HG03354 (cell line): ENCODE data around the gene TMED5.
"Not testable (repeated sequence)": the region's sequence is repeated elsewhere in the genome, so short reads cannot be mapped to it uniquely, and the experiment has no call there.

Experiments used
- ATAC-seq: cut with Tn5 transposase; IDR thresholded peaks from one replicate; pipeline ENCODE4 v1.9.1; 2021; ENCODE audit warnings: mild to moderate bottlenecking; ENCODE audit not compliant: unreplicated experiment, poor library complexity, severe bottlenecking

TMED5 gene

DNA sequence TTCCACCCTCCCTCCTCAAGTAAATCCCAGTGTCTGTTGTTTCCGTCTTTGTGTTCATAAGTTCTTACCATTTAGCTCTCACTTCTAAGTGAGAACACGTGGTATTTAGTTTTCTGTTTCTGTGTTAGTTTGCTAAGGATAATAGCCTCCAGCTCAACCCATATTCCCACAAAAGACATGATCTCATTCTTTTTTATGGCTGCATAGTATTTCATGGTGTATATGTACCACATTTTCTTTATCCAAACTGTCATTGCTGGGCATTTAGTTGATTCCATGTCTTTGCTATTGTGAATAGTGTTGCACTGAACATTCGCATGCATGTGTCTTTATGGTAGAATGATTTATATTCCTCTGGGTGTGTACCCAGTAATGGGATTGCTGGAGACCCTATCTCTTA lies 5.6 kb downstream of the TMED5 start:
- ATAC-seq, result not testable (repeated sequence)

DNA sequence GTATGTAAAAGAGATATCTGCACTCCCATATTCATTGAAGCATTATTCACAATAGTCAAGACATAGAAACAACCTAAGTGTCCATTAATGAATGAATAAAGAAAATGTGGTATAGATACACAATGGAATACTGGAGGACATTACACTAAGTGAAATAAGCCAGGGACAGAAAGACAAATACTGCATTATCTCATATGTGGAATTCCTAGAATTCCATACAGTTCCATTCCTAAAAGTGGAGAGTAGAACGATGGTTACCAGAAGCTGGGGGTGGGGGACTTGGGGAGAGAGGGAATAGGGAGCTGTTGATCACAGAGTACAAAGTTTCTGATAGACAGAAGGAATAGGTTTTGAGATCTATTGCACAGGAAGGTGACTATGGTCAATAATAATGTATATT lies 7.4 kb downstream of the TMED5 start:
- no peak for ATAC-seq

DNA sequence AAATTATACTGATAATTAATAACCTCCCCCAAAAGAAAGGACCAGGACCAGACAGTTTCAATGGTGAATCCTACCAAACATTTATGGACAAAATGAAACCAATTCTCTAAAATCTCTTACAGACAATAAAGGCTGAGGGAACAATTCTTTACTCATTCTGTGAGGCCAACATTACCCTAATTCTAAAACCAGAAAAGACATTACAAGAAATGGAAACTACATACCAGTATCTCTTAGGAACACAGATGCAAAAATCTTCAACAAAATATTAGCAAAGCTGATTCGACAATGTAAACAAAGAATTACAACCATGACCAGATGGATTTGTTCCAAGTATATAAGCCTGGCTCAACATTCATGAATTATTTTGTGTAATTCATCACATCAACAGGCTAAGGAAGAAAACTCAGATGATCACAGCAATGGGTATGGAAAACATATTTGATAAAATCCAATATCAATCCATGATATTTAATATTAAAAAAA lies 8.6 kb downstream of the TMED5 start:
- no peak for ATAC-seq

DNA sequence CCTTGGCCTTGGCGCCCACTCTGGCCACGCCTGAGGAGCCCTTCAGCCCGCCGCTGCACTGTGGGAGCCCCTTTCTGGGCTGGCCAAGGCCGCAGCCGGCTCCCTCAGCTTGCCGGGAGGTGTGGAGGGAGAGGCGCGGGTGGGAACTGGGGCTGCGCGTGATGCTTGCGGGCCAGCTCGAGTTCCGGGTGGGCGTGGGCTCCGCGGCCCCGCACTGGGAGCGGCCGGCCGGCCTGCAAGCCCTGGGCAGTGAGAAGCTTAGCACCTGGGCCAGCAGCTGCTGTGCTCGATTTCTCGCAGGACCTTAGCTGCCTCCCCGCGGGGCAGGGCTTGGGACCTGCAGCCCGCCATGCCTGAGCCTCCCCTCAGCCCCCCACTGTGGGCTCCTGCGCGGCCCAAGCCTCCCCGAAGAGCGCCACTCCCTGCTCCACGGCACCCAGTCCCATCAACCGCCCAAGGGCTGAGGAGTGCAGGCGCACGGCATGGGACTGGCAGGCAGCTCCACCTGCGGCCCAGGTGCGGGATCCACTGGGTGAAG lies 10.0 kb downstream of the TMED5 start:
- not testable (repeated sequence) for ATAC-seq

DNA sequence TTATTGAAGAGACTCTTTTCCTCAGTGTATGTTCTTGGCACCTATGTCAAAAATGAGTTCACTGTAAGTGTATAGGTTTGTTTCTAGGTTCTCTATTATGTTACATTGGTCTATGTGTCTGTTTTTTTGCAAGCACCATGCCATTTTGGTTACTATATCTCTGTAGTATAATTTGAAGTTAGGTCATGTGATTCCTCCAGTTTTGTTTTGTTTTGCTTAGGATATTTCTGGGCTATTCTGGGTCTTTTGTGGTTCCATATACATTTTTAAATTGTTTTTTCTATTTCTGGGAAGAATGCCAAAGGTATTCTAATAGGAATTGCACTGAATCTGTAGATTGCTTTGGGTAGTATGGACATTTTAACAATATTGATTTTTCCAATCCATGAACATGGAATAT lies 13.2 kb downstream of the TMED5 start:
- no peak for ATAC-seq

DNA sequence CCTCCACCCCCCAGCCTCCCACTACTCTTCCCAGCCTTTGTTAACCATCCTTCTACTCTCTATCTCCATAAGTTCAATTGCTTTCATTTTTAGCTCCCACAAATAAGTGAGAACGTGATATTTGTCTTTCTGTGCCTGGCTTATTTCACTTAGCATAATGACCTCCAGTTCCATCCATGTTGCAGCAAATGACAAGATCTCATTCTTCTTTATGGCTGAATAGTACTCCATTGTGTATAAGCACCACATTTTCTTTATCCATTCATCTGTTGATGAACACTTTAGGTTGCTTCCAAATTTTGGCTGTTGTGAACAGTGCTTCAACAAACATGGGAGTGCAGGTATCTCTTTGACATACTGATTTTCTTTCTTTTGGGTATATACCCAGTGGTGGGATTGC lies 14.3 kb downstream of the TMED5 start:
- not testable (repeated sequence) for ATAC-seq

DNA sequence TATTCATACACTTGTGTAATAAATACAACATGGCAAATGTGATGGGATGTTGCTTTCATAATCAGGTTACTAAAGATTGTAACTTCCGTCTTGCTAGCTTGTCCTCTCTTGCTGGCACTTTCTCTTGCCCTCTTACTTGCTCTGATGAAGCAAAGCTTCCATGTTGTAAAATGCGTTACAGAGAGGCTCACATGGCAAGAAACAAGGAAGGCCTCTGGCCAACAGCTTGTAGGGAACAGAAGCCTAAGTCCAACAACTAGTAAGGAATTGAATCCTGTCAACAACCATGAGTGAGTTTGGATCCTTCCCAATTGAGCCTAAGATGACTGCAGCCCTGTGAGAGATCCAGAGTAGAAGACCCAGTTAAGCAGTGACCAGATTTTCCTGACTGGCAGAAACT lies 15.4 kb downstream of the TMED5 start:
- ATAC-seq, result no peak

DNA sequence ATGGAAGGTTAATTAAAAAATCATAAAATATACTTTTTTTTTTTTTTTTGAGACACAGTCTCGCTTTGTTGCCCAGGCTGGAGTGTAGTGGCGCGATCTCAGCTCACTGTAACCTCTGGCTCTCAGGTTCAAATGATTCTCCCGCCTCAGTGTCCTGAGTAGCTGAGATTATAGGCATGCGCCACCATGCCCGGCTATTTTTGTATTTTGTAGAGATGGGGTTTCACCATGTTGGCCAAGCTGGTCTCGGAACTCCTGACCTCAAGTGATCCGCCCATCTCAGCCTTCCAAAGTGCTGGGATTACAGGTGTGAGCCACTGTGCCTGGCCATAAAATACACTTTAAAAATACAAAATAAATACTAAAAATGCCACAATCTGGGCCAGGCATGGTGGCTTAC lies 16.9 kb downstream of the TMED5 start:
- not testable (repeated sequence) for ATAC-seq

DNA sequence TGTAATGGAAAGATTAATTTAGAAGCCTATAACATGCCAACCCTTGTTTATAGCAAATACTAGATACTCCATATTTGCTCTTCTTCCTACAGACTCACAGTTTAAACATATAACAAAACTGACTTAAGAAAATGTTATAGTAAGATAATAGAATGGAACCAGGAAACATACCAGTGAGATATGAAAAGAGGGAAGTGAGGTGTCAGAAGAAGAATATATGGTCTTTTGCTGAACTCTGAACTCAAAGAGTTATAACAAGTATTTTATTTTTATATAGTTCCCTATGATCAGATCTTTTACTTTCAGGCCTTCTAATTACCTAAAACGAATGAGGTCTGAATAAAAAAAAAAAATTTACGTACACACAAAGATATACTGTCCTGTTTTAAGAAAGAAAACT lies 20.9 kb downstream of the TMED5 start:
- ATAC-seq, result no peak

DNA sequence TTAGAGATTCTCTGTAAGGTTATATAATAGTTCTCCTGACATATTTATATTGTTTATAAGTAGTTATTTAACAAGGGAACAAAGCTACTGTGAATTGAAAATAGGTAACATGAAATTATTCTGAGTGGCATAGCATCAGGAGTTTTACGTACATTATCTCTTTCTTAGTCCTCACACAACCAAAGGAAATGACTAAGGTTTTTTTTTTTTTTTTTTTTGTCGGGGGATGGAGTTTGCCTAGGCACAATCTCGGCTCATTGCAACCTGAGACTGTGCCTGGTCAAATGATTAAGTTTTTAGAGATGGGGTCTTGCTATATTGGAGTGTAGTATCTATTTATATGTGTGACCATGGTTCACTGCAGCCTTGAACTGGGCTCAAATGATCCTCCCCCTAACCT lies 24.9 kb downstream of the TMED5 start:
- ATAC-seq, result no peak

DNA sequence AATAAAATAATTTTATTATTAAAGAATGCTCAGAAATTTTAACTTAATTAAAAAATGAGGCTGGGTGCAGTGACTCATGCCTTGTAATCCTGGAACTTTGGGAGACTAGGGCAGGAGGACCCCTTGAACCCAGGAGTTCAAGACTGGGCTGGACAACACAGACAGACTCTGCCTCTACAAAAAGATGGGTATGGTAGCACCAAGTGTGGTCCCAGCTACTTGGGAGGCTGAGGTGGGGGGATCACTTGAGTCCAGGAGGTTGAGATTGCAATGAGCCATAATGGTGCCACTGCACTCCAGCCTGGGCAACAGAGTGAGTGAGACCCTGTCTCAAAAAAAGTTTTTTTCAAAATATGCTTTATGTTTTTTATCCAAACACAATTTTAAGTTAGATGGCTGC lies 25.3 kb downstream of the TMED5 start:
- ATAC-seq, result no peak

DNA sequence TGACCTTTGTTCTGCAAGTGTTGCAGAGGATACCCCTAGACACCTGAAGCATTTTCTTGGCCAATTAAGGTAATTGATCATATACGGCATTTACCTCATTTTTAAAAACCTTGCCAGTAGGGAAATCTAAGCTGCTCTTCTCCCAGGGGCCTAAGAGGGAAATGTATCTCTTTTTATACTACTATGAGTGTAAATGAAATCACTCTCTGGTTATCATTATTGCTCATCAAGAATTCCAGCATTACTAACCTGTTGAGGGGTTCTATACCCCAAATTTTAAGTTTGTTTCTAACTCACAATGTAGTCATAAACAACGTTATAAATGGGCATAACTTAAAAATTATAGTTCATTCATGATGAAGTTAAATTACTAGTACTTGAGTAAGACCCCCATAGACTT lies 27.4 kb downstream of the TMED5 start:
- ATAC-seq, result no peak

DNA sequence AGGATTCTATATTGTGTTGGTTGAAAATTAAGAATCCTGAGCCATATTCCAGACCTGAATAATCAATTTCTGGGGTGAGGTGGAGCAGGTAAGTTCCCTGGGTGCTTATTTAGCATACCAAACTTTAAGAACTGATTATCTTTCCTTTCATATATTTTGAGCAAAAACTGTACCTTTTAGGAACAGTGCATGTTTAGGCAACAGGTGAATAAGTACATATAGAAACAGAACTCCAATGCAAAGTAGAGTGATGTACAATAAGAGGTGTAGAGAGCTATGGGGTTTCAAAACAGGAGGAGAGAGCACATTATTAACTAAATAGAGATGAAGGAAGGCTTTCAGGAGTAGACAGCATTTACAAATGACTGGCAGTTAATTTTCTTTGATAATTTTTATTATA lies 28.7 kb downstream of the TMED5 start:
- ATAC-seq, result no peak

DNA sequence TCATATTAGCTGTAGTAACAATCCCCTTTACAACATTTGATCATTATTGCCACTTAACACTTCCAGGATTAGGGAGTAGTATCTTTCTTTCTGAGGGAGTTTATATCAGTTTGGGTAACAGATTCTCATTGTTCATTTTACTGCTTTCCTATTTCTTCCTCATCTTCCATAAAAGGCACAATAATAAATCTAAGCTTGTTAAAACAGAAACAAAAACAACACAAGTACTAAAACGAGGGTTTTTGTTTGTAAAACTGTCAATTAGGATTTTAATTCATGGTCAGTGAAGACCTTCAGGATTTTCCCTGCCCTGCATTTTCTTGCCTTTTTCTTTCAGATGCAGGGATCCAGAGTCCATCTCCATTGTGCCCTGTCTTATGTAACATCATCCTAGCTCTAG lies 29.5 kb downstream of the TMED5 start:
- ATAC-seq, result no peak

DNA sequence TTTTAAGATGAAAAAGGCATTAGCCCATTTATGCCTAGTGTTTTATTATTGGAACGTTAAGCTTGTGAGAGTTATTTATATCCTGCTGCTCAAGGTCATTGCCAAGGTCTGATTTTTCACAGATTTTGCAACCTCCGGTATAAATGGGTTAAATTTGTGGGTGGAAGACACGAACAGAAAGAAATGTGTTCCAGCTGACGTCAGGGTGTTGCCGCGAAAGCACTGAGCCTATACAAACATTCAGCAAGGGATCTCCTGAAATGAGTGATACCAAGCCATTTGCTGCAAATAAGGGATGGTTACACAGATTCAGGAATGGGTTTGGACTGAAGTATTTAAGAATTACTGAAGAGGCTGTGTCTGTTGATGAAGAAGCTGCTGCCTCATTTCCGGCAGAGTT lies 32.2 kb downstream of the TMED5 start:
- ATAC-seq, result no peak

DNA sequence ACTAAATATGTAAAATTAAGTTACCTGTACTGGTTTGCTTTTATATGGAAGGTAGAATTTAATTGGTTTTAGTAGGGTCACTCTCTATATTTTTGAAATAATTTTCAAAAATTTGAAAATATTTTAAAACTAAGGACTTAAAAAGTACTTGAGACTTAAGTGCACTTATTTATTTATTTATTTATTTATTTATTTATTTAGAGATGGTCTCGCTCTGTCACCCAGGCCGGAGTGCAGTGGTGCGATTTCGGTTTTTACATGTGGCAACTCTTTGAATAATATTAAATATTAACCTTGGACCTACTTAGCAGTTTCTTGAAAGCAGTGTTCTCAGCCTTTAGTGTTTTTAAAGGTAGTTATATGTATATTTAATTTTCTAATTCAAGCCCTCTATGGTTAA lies 36.4 kb downstream of the TMED5 start:
- ATAC-seq, result no peak

DNA sequence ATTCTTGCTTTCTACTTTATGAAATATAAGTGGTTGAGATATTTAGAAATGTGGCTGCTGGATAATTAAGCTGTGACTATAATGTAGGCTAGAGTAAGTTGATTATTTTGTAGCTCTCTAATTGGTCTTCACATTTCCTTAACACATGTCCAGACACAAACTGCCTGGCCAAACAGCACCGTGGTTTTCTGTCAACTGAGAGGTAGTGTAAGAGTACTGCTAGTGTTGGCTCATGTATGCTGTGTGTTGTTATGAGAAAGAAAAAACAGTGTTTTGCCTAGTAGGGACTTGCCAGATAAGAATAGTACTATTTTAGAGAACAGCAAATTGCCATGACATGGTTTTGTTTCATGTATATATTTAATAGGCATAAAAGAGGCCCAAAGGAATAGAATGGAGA lies 37.1 kb downstream of the TMED5 start:
- ATAC-seq, result no peak

DNA sequence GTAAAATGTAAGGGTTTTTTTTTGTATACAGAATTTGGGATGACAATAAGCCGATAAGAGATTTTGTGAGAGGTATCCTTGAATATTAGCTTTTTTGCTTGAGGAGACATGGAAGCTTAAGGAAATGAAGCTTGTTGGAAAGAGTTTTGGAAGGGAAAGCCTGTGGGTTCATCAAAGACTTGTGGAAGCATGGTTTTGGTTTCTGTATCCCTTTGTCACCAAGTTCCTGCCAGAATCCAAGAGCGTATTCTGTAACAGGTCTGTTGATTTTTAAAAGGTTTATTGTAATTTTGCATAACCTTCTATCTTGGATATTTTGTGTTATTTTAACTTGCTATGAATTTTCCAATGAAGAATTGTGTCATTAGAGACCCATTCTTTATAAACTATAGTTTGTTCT lies 38.1 kb downstream of the TMED5 start:
- ATAC-seq, result no peak

DNA sequence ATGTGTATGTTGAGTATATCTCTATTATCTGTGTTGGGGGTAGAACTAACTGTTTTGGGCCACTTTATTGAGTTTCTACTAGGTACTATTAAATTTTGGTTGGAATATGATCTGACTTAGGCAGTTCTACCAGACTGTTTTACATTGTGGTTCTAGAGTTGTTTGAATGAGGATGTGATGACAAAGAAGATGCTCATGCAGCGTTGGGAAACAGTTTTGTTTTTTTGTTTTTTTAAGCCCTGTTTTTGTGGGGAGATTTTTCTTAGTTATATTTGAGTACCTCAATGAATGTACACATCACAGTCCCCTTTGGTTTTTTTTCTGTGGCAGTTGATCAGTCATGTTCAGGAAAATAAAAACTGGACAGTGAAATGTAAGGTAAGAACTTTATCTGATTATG lies 40.1 kb downstream of the TMED5 start:
- ATAC-seq, result no peak

DNA sequence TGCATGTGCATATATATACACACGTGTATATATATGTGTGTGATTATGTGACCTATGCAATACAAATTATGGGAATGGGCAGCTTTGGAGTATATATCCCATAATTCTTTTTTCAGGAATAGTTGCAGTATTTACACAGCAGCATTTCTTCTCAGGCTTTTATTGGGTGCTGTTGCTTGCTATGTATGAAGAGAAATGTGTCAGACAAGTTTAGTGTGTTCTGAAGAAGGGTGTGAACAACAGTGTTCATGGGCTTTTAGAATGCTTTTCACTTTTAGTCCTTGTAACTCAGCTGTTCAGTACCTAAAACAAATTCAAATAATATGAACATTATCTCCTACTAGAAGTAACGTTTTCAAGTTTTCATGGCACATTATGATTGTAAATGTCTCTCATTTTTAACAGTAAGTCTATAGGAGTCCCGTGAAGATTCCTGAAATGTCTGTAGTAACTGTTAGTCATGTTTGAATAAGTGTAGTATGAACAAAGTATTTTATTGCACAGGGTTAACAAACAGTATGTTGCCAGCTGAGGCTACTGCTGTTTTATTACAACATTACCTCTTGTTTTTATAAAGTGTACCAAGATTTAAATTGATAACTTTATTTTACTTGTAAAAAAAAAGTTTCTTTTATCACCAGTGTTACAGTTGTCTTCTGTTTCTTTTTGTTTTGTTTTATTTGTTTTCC lies 42.5 kb downstream of the TMED5 start:
- no peak for ATAC-seq

DNA sequence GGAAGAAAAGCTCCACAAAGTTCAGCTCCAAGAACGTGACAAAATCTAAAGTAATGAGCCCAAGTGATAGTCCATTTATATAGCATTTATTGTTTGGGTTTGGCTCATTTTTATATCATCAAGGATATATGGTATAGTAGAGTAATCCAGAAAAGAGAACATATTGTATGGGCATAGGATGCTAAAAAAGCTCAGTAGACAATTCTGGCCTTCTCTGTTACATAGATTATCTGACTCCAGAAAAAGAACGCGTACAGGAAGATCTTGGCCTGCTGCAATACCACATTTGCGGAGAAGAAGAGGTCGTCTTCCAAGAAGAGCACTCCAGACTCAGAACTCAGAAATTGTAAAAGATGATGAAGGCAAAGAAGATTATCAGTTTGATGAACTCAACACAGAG lies 43.8 kb downstream of the TMED5 start:
- ATAC-seq, result no peak

DNA sequence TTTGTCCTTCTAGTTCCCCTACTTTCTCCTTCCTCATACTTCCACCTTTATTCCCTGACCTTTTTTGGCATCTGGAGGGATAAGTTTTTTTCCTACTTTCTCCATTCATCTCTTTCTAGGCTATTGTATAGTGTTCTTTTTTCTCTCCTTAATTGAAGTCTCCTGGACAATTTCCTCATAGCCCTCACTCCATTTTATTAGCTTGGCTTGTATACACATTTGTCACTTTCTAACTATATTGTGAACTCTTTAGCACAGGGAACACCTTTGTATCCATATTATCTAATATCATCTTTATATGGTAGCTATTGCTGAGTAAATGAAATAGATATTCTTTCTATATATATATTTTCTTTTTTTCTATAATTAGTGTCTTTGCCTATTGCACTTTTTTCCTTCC lies 47.6 kb downstream of the TMED5 start:
- no peak for ATAC-seq
